Measurements from ENCODE around the gene SERPINE1.

Gene SERPINE1

DNA sequence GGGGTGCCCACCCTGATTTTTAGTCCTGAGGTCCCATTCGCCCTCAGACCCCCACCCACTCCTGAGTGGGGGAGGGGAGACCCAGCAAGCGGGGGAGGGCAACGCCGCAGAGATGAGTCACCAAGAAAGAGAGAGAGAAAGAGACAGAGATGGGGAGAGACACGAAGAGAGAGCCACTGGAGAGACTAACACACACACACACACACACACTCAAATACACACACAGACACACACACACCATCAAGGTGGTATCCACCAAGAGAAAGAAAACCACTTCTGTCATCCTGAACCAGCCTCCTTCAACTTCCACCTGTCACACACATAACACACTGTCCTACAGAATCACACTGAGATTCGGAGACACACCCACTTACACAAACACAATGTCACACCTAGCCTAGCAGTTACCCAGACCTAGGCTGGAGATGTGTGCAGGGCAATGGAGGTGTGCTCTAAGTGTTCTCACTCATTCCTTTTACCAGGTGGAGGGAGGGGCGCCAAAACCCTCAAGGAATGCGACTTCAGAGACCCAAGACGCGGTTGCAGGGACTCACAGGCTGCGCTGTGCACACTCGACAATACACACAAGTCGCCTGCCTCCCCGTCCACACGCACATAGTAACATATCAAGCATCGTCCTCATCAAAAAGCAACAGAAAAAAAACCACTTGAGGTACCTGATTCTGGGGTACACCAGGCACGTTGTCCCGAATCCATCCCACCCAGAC lies 42.4 kb downstream of the SERPINE1 start:
- H3K4me3 ChIP-seq (replicated peaks; ENCODE audit: low read depth, low read length) = no peak overlapping the region
- DNase-seq (ENCODE audit: low read depth) = no peak
- TF ChIP-seq, protein P1, sequence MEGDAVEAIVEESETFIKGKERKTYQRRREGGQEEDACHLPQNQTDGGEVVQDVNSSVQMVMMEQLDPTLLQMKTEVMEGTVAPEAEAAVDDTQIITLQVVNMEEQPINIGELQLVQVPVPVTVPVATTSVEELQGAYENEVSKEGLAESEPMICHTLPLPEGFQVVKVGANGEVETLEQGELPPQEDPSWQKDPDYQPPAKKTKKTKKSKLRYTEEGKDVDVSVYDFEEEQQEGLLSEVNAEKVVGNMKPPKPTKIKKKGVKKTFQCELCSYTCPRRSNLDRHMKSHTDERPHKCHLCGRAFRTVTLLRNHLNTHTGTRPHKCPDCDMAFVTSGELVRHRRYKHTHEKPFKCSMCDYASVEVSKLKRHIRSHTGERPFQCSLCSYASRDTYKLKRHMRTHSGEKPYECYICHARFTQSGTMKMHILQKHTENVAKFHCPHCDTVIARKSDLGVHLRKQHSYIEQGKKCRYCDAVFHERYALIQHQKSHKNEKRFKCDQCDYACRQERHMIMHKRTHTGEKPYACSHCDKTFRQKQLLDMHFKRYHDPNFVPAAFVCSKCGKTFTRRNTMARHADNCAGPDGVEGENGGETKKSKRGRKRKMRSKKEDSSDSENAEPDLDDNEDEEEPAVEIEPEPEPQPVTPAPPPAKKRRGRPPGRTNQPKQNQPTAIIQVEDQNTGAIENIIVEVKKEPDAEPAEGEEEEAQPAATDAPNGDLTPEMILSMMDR (IDR thresholded peaks at IDR 0.05; ENCODE audit: low read length, missing control alignments) = no peak

GRCh38 chr7:101169838-101170551 lies 43.1 kb downstream of the SERPINE1 start:
- peak; percentile 67 for DNase-seq (ENCODE audit: low read depth)
- H3K4me3 ChIP-seq (replicated peaks; ENCODE audit: low read depth, low read length) = no peak overlapping the region
- TF ChIP-seq, protein P1 (IDR thresholded peaks at IDR 0.05; ENCODE audit: low read length, missing control alignments) = peak; percentile 91

GRCh38 chr7:101170617-101171441 lies 43.9 kb downstream of the SERPINE1 start:
- DNase-seq (ENCODE audit: low read depth) = no peak
- H3K4me3 ChIP-seq (replicated peaks; ENCODE audit: low read depth, low read length) = no peak overlapping the region
- TF ChIP-seq, protein P1 (IDR thresholded peaks at IDR 0.05; ENCODE audit: low read length, missing control alignments) = no peak

- DNase-seq (ENCODE audit: low read depth) = no peak
- TF ChIP-seq, protein P1 (IDR thresholded peaks at IDR 0.05; ENCODE audit: low read length, missing control alignments) = peak; percentile 30
- no peak overlapping the region for H3K4me3 ChIP-seq (replicated peaks; ENCODE audit: low read depth, low read length)
Measured at GRCh38 chr7:101171442-101171837, 44.5 kb downstream of the SERPINE1 start.

DNA sequence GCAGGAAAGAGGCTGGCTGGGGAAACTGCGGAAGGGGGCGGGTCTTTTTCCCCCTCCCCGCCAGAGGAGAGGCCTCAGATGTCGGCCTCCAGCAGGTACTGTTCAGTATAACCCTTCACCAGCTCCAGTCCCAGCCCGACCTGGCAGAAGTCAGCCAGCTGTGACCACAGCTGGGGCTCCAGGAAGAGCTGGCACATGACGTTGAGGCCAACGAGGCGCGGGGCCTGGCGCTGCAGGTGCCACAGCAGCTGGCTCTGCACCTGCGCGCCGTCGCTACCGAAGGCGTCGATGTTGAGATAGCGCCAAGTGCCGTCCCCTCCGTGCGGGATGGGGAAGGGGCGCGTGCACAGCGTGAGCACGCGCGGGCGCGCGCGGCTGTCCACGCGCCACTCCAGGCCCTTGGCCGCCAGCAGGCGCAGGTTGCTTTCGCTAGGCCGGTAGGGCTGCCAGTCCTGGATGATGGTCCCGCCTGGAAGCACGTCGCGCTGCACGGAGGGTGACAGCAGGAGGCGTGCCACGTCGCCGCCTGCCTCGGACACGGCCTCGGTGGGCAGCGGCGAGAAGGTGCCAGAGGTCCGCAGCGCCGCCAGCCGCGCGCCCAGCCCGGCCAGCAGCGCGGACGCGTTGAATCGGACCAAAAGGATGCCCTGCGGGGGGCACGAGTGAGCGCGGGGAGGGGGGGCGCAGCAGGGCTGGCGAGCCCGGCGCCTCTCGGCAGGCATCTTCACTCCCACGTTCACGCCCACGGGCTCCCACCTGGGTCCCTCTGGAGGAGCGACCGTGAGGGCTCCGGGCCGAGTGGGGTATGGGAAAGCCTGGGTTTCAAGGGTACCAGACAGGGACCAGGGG lies 45.3 kb downstream of the SERPINE1 start:
- TF ChIP-seq, protein P1 (IDR thresholded peaks at IDR 0.05; ENCODE audit: low read length, missing control alignments) = no peak
- H3K4me3 ChIP-seq (replicated peaks; ENCODE audit: low read depth, low read length) = no peak overlapping the region
- DNase-seq (ENCODE audit: low read depth) = no peak

Data from fibroblast of pulmonary artery (primary cell).